HepG2 (cell line): Measurements from ENCODE around the gene ARHGAP22. TPM values are rescaled to one million over a fixed set of nuclear protein-coding genes. Genes with fewer than 3 reads are reported as not detected.

ENCODE experiments used
- ATAC-seq: fragments of 200-7000 bp; cut with Tn5 transposase; 3 replicates; pipeline ENCODE4 v1.9.1; 2020; ENCODE audit warnings: mild to moderate bottlenecking, moderate library complexity
- BruUV-seq: library from RNA; stranded (reverse); fragments of 400-500 nt; replicated peaks from 2 replicates; lab custom pipeline; 2021; lab: Mats Ljungman, UMichigan
- CTCF ChIA-PET: fragments of 300-600 bp; formaldehyde crosslinking; extraction: SDS; loops from one replicate; lab custom pipeline; 2021; ENCODE audit warnings: low total read pairs, inconsistent platforms, low intra/inter-chr PET ratio; lab: Yijun Ruan, JAX
- POLR2A ChIA-PET: fragments of 350-600 bp; sonication (Branson Sonifier 250); formaldehyde crosslinking; loops from one replicate; lab custom pipeline; 2020; ENCODE audit warnings: antibody characterized with exemption, inconsistent platforms; lab: Yijun Ruan, JAX
- DNase-seq: peaks from one replicate; pipeline ENCODE4 v3.0.0-alpha.2; 2015; ENCODE audit warnings: low spot score
- FAIRE-seq: peaks from 3 replicates; lab custom pipeline; 2011; peaks lifted over from hg19 to GRCh38; lab: Jason Lieb, UNC
- H2AFZ ChIP-seq: one replicate; pipeline ENCODE4 v1.6.1; 2011; ENCODE audit warnings: low read length, inconsistent platforms
- H3K27ac ChIP-seq: fragments of 300-600 bp; 3 replicates; pipeline ENCODE4 v1.8.0; 2011; ENCODE audit warnings: mixed run types, mild to moderate bottlenecking, mixed read lengths, low read length, inconsistent platforms; ENCODE audit not compliant: insufficient read depth; ENCODE audit errors: extremely low read length
- H3K27me3 ChIP-seq, 2 experiments: fragments of 200-600 bp in 1 of 2; 2 replicates in 1 of 2; 3 replicates in 1 of 2; pipeline versions ENCODE4 v1.6.0 to v1.8.0; 2011; ENCODE audit warnings: low read length in 2 of 2, mild to moderate bottlenecking in 2 of 2, moderate library complexity in 2 of 2, inconsistent platforms in 1 of 2; ENCODE audit not compliant: insufficient read depth in 2 of 2, control insufficient read depth in 1 of 2
- H3K36me3 ChIP-seq, 2 experiments: fragments of 200-600 bp in 1 of 2; replicated peaks in 1 of 2; 2 replicates in 1 of 2; 3 replicates in 1 of 2; pipeline versions ENCODE4 v1.5.1 to v1.8.0; 2011; ENCODE audit warnings: low read length in 2 of 2, inconsistent platforms in 1 of 2; ENCODE audit not compliant: insufficient read depth in 2 of 2, control insufficient read depth in 1 of 2
- H3K4me1 ChIP-seq: 2 replicates; pipeline ENCODE4 v1.5.1; 2012; ENCODE audit warnings: low read length, inconsistent platforms; ENCODE audit not compliant: insufficient read depth
- H3K4me2 ChIP-seq: 2 replicates; pipeline ENCODE4 v1.6.0; 2011; ENCODE audit warnings: low read depth, low read length, inconsistent platforms
- H3K4me3 ChIP-seq, 3 experiments: fragments of 200-600 bp in 1 of 3; sonication (generic), shearing (Covaris generic) in 1 of 3; replicated peaks in 1 of 3; 2 replicates each; pipeline ENCODE4 v1.5.1; 2011 to 2016; ENCODE audit warnings: low read length in 3 of 3, inconsistent platforms in 2 of 3, low read depth in 2 of 3, mild to moderate bottlenecking in 2 of 3, control low read depth in 1 of 3, mixed read lengths in 1 of 3; ENCODE audit not compliant: insufficient read depth in 1 of 3
- H3K79me2 ChIP-seq: one replicate; pipeline ENCODE4 v1.6.1; 2011; ENCODE audit warnings: low read length, inconsistent platforms; ENCODE audit not compliant: insufficient read depth
- H3K9ac ChIP-seq: 2 replicates; pipeline ENCODE4 v1.6.0; 2011; ENCODE audit warnings: mild to moderate bottlenecking, low read depth, low read length, inconsistent platforms; ENCODE audit not compliant: insufficient read depth
- H3K9me3 ChIP-seq: 2 replicates; pipeline ENCODE4 v1.5.1; 2012; ENCODE audit warnings: mild to moderate bottlenecking, low read length
- H4K20me1 ChIP-seq: 2 replicates; pipeline ENCODE4 v1.6.0; 2011; ENCODE audit warnings: inconsistent platforms, mild to moderate bottlenecking, low read length, moderate library complexity; ENCODE audit not compliant: insufficient read depth
- ATAD3A ChIP-seq: sonication (generic); formaldehyde crosslinking; IDR thresholded peaks from 2 replicates; pipeline ENCODE4 v1.4.0; 2020; ENCODE audit warnings: missing genetic modification reagents
- EP300 ChIP-seq, 3 experiments: sonication (generic) in 1 of 3; formaldehyde crosslinking in 1 of 3; IDR thresholded peaks; 2 replicates each; pipeline versions ENCODE4 v1.5.1 to v1.6.1; 2011 to 2020; ENCODE audit warnings: low read depth in 2 of 3, low read length in 2 of 3, borderline replicate concordance in 1 of 3, improper control_type of control experiment in 1 of 3, mild to moderate bottlenecking in 1 of 3, missing genetic modification reagents in 1 of 3, moderate library complexity in 1 of 3
- FIP1L1 ChIP-seq: fragments of 200-400 bp; formaldehyde crosslinking; IDR thresholded peaks from 2 replicates; pipeline ENCODE4 v1.6.1; 2018; ENCODE audit warnings: low read depth, mild to moderate bottlenecking, low read length, moderate library complexity, borderline replicate concordance; ENCODE audit not compliant: insufficient read depth
- GLI4 ChIP-seq: sonication (generic); formaldehyde crosslinking; IDR thresholded peaks from 2 replicates; pipeline ENCODE4 v1.5.1; 2020; ENCODE audit warnings: missing genetic modification reagents, mild to moderate bottlenecking, moderate library complexity, borderline replicate concordance
- KLF12 ChIP-seq: sonication (generic); formaldehyde crosslinking; IDR thresholded peaks from 2 replicates; pipeline ENCODE4 v1.4.0; 2020; ENCODE audit warnings: missing genetic modification reagents, borderline replicate concordance
- KLF9 ChIP-seq: IDR thresholded peaks from 2 replicates; pipeline ENCODE4 v1.6.1; 2016; ENCODE audit warnings: low read depth
- MAFF ChIP-seq: IDR thresholded peaks from 2 replicates; pipeline ENCODE4 v1.6.1; 2011; ENCODE audit warnings: low read depth, low read length, improper control_type of control experiment
- NCOA2 ChIP-seq: sonication (generic); formaldehyde crosslinking; IDR thresholded peaks from 2 replicates; pipeline ENCODE4 v1.8.0; 2022; ENCODE audit warnings: inconsistent platforms
- NFE2L1 ChIP-seq: sonication (generic); formaldehyde crosslinking; IDR thresholded peaks from 2 replicates; pipeline ENCODE4 v1.4.0; 2020; ENCODE audit warnings: missing genetic modification reagents, mild to moderate bottlenecking, borderline replicate concordance
- PPARG ChIP-seq: conservative IDR thresholded peaks from 2 replicates; pipeline ENCODE4 v1.6.1; 2016; ENCODE audit warnings: missing biosample characterization, missing genetic modification reagents
- SMARCE1 ChIP-seq: fragments of 450-650 bp; IDR thresholded peaks from 2 replicates; pipeline ENCODE4 v1.6.1; 2017; ENCODE audit warnings: borderline replicate concordance
- TMF1 ChIP-seq: sonication (generic); formaldehyde crosslinking; IDR thresholded peaks from 2 replicates; pipeline ENCODE4 v1.8.1; 2022; ENCODE audit warnings: low read depth, missing genetic modification reagents
- ZC3H4 ChIP-seq: sonication (generic); formaldehyde crosslinking; IDR thresholded peaks from 2 replicates; pipeline ENCODE4 v1.4.0; 2020; ENCODE audit warnings: missing genetic modification reagents, borderline replicate concordance
- ZNF121 ChIP-seq: sonication (generic); formaldehyde crosslinking; IDR thresholded peaks from 2 replicates; pipeline ENCODE4 v1.5.0; 2020; ENCODE audit warnings: mild to moderate bottlenecking, missing genetic modification reagents
- ZNF615 ChIP-seq: sonication (generic); formaldehyde crosslinking; IDR thresholded peaks from 2 replicates; pipeline ENCODE4 v1.5.0; 2020; ENCODE audit warnings: mild to moderate bottlenecking, missing genetic modification reagents, borderline replicate concordance
- ZNF792 ChIP-seq: IDR thresholded peaks from 2 replicates; pipeline ENCODE4 v1.6.1; 2016
- WGBS: methylation state at CpG from one replicate; pipeline ENCODE4 v1.1.6; 2017; ENCODE audit warnings: low lambda C conversion rate; 5-methylcytosine and 5-hydroxymethylcytosine counted together
- in situ Hi-C: cut with HindIII; loops from 2 replicates; pipeline ENCODE4 v1.10.0; 2017; ENCODE audit warnings: low pct_unique_long_range_greater_than_20kb; ENCODE audit not compliant: extremely low pct_ligation_motif_present
- intact Hi-C: fragments of 100-400 bp; cut with micrococcal nuclease; formaldehyde crosslinking; loops from one replicate; pipeline ENCODE4 v1.10.0; 2022; ENCODE audit not compliant: unreplicated experiment
- polyA plus RNA-seq, 8 experiments: library from polyadenylated mRNA; depleted of rRNA in 3 of 8; stranded (reverse) in 7 of 8; unstranded in 1 of 8; fragments of >200 nt; fragmentation: Illumina TruSeq in 4 of 8; extraction: Trizol in 4 of 8; gene quantifications; 2 replicates each; pipeline versions ENCODE4 v1.2.1 to v1.2.3, GENCODE V29; 2011 to 2016; ENCODE audit warnings: low read depth in 4 of 8, missing spikeins in 1 of 8, mixed read lengths in 1 of 8; ENCODE audit not compliant: insufficient read depth in 1 of 8
- total RNA-seq, 5 experiments: library from RNA; depleted of rRNA; stranded (reverse); fragments of >200 nt; fragmentation: Illumina TruSeq; extraction: Trizol; gene quantifications; 2 replicates each; pipeline ENCODE4 v1.2.3, GENCODE V29; 2016; ENCODE audit warnings: low read depth in 1 of 5
- TF ChIP-seq, protein P1 (sequence below): sonication (generic); formaldehyde crosslinking; IDR thresholded peaks from 2 replicates; pipeline ENCODE4 v1.8.0; 2022; ENCODE audit warnings: missing genetic modification reagents, mild to moderate bottlenecking, inconsistent platforms, borderline replicate concordance
- TF ChIP-seq, protein P2 (sequence below): IDR thresholded peaks from 2 replicates; pipeline ENCODE4 v1.6.1; 2016; ENCODE audit warnings: low read depth, control low read depth
- TF ChIP-seq, protein P3 (sequence below): sonication (generic); formaldehyde crosslinking; IDR thresholded peaks from 2 replicates; pipeline ENCODE4 v1.8.0; 2022; ENCODE audit warnings: missing genetic modification reagents, mild to moderate bottlenecking, borderline replicate concordance

Gene ARHGAP22
- total and polyA plus RNA-seq, 2 of the 13 experiments (the other 11 are each of a cell fraction or from before 2014, with no cell fraction given), result 0.08 to 0.38 TPM

DNA sequence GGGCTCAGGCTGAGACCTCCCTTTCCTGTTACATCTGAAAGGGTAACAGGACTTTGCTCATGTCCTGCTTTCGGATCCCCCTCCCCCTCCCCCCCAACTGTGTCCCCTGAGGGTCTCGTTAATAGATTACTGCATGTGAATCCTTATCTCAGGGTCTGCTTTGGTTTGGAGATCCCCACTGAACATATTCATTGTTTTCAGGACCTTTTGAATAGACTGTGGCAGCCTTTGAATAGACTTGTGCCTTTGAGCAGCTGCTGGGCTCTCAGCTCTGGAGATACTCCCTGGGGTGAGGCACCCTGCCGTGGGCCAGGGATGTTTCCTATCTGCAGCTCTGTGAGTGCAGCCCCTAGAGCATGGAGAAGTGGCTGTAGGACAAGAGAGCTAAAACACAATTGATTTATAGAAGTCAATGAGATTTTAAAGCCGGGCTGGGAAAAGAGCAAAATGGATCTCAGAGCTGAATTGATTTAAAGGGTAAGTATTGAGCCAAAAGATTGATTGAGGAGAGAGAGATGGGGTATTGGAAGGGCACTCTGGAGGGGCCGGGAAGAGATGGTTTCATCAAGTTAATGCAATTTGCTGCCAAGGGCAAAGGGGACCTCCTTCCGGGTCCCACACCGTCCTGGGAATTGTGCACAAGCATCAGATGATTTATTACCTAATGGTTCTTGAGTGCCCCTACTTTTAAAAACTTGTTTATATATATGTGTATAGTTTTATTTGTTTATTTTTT lies 9.9 kb downstream of the ARHGAP22 start:
- H3K79me2 ChIP-seq, result no peaks in the 10 kb centered on the region

More for the DNA sequence above, 9.9 kb downstream of the ARHGAP22 start:
- no peak for DNase-seq
- H3K4me3 ChIP-seq, result no peak overlapping the region
- no peaks in the 10 kb centered on the region for H3K36me3 ChIP-seq
- no TSS peak for BruUV-seq
- WGBS, result 14% methylated on average over 7 of the region's 7 CpGs
- ChIA-PET CTCF (no interaction called here), POLR2A (no interaction called here)
- in situ Hi-C loops, result no loop called here
- intact Hi-C loops, result no loop called here
- no peak overlapping the region for H2AFZ ChIP-seq
- H3K27ac ChIP-seq, result no peak overlapping the region
- TF ChIP-seq SMARCE1 (no peak), TMF1 (CRISPR knock-in tag) (no peak), KLF9 (CRISPR knock-in tag) (no peak), EP300 (IDR thresholded peaks at IDR 0.05; ENCODE audit: low read depth in 2 of 2, low read length in 2 of 2) (no peak), EP300 (CRISPR knock-in tag; IDR thresholded peaks at IDR 0.05; ENCODE audit: borderline replicate concordance) (no peak), MAFF (no peak), ZC3H4 (CRISPR knock-in tag) (no peak), NFE2L1 (CRISPR knock-in tag) (no peak), FIP1L1 (no peak), NCOA2 (CRISPR knock-in tag) (no peak), PPARG (CRISPR knock-in tag) (no peak), ATAD3A (CRISPR knock-in tag) (no peak), ZNF615 (CRISPR knock-in tag) (no peak), GLI4 (CRISPR knock-in tag) (no peak), ZNF792 (CRISPR knock-in tag) (no peak), ZNF121 (CRISPR knock-in tag) (no peak), KLF12 (CRISPR knock-in tag) (no peak)
- TF ChIP-seq, protein P1, sequence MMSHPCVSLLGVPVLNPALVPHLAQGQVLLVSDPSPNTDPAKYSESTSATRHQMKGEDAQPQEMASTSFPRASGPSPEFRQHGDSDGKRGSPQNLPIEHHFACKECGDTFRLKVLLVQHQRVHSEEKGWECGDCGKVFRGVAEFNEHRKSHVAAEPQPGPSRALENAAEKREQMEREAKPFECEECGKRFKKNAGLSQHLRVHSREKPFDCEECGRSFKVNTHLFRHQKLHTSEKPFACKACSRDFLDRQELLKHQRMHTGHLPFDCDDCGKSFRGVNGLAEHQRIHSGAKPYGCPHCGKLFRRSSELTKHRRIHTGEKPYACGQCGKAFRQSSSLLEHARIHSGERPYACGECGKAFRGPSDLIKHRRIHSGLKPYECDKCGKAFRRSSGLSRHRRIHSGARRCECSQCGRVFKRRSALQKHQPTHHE, result no peak
- TF ChIP-seq, protein P2, sequence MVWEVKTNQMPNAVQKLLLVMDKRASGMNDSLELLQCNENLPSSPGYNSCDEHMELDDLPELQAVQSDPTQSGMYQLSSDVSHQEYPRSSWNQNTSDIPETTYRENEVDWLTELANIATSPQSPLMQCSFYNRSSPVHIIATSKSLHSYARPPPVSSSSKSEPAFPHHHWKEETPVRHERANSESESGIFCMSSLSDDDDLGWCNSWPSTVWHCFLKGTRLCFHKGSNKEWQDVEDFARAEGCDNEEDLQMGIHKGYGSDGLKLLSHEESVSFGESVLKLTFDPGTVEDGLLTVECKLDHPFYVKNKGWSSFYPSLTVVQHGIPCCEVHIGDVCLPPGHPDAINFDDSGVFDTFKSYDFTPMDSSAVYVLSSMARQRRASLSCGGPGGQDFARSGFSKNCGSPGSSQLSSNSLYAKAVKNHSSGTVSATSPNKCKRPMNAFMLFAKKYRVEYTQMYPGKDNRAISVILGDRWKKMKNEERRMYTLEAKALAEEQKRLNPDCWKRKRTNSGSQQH (CRISPR knock-in tag), result no peak
- TF ChIP-seq, protein P3, sequence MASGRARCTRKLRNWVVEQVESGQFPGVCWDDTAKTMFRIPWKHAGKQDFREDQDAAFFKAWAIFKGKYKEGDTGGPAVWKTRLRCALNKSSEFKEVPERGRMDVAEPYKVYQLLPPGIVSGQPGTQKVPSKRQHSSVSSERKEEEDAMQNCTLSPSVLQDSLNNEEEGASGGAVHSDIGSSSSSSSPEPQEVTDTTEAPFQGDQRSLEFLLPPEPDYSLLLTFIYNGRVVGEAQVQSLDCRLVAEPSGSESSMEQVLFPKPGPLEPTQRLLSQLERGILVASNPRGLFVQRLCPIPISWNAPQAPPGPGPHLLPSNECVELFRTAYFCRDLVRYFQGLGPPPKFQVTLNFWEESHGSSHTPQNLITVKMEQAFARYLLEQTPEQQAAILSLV (CRISPR knock-in tag), result no peak
- FAIRE-seq, result no peak
- H3K27me3 ChIP-seq, result peaks cover 0 to 12% of the 10 kb centered on the region in 2 experiments; a peak in 2 of 5 replicates
- no peak overlapping the region for H3K9ac ChIP-seq
- H3K4me2 ChIP-seq, result no peak overlapping the region
- H4K20me1 ChIP-seq, result no peaks in the 10 kb centered on the region
- H3K4me1 ChIP-seq, result no peaks in the 10 kb centered on the region
- ATAC-seq, result no peak
- H3K9me3 ChIP-seq, result no peaks in the 10 kb centered on the region
